Hair follicular keratinocyte (primary cell): ENCODE results near the gene RIN3. TPM values are rescaled to one million over a fixed set of nuclear protein-coding genes. Genes with fewer than 3 reads are reported as not detected.

Experiments
- total RNA-seq: library from RNA; depleted of rRNA; stranded (reverse); fragments of >200 nt; gene quantifications from 2 replicates; pipeline ENCODE4 v1.2.3, GENCODE V29; 2015

The RIN3 gene
- 3.4 and 4.2 TPM in 2 replicates for total RNA-seq

DNA sequence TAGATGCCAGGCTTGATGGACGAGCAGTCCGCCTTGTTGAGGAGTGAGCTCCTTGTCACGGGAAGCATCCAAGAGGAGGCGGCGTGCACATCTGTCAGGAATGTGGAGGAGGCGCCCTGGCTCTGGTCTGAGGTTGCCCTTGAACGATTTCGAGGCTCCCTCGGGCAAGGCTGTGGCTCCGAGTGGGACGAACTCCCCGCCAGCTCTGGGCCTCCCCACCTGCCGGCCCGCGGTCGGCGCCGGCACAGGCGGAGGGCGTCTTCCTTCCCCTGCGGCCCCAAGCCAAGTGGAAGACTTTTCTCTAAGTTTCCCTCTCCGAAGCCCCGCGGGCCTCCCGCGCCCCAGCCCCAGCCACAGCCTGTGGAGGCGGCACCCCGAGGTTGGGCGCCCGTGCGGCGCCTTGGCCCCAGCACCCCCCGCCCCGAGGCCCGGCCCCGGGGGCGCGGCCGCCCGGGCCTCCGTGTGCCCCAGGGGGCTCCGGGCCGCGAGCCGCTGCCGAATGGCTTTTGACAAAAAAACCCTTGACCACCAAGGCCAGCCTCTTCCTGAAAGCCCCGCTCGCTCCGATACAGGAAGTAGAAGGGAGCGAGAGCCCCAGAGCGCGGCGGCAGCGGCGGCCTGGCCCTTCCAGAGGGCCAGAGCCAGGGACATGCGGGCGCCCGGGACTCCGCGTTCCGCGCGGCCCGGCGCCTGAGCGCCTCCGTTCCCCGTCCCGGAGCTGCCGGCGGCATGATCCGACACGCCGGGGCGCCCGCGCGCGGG, at the start of gene RIN3:
Gene RIN3, plus strand, starts transcription at position 578 of the 762 bp plus-strand sequence. Its CDS starts 152 bp downstream, at position 730.

Other genes starting within 250 kb of the RIN3 start
- gene SLC24A4, start 190.6 kb upstream of the RIN3 start, total RNA-seq, result 0.08 TPM in 1 of 2 replicates, not detected in the other
- 43.6 and 48.8 TPM in 2 replicates for gene LGMN, start 234.8 kb downstream of the RIN3 start, total RNA-seq